ENCODE data around the gene WNT2.
"Not testable (repeated sequence)": the region's sequence is repeated elsewhere in the genome, so short reads cannot be mapped to it uniquely, and the experiment has no call there.

DNA sequence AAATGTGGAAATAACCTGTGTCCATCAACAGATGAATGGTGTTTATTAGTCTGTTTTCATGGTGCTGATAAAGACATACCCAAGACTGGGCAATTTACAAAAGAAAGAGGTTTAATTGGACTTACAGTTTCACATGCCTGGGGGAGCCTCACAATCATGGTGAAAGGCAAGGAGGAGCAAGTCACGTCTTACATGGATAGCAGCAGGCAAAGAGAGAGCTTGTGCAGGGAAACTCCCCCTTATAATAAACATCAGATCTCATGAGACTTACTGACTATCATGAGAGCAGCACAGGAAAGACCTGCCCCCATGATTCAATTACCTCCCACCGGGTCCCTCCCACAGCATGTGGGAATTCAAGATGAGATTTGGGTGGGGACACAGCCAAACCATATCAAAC is 77.2 kb downstream of the WNT2 start:
- not testable (repeated sequence) for TF ChIP-seq CTCF (IDR thresholded peaks at IDR 0.05; ENCODE audit: insufficient read depth, low read depth, low read length); EZH2 (IDR thresholded peaks at IDR 0.05; ENCODE audit: insufficient read depth, low read length)
